HG02678 (cell line): ENCODE data around the gene RPL10L.

Experiments used
- ATAC-seq: cut with Tn5 transposase; IDR thresholded peaks from one replicate; pipeline ENCODE4 v1.9.1; 2021; ENCODE audit warnings: mild to moderate bottlenecking, moderate library complexity; ENCODE audit not compliant: unreplicated experiment

The RPL10L gene

DNA sequence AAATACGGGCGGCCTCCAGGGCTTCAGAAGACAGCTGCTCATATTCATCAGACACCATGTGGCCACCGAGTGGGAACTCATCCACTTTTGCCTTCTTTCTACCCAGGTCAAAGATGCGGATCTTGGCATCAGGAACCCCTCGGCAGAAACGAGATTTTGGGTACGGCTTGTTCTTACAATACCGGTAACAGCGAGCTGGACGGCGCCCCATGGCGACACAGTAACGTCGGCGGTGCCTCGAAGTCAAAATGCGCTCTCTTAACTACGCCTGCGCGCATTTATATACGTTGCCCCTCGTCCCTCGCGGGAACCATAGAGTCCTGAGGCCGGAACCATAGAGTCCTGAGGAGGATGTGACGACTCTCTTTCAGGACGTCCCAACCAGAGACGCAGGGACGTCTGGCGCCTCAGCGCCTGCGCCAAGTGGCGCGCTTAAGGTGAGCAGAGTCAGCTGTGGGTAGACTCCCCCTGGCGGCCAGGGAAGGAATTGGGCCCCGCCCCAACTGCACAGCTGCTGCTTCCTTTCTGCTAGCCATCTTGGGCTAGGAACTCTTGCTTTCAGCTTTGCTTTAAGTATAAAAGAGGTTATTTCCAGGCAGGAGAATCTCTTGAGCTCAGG is at the start of gene RPL10L:
RPL10L (minus strand) TSS at position 256 of the 619 bp plus-strand sequence; CDS start at position 211, 45 bp downstream.
- no peak for ATAC-seq

DNA sequence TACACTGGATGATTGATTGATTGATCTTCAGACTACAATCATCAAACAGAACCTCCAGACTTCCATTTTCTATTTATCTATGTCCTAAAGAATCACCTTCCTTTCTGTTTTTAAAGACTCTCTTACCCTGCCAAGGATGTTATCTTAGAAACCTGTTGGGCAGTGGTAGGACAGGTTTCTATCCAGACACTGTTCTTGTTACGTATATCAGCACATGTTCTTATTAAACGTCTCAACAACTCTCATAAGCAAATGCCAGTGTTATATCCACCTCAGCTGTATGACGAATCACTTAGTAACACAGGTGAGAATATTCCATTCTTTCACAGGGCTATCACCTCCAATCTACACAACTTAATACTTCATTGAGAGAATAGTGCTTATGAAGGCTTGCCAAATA is 40.2 kb upstream of the RPL10L start:
- no peak for ATAC-seq

DNA sequence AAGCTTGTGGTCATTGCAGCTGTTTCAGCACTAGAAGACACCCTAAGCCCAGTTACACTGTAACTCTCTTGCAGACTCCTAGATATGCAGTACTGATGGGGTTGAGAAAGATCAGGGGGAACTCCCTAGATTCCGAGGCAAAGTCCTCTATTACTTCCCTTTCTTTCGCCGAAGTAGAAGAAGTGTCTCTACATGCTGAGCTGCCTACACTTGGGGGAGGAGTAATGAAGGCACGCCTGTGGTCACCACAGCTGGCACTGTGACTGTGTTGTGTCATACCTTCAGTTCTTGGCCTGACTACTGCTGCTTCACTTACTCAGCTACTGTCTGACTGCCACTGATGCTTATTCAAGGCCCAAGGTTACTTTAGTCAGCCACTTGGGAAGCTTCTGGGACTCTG is 35.1 kb upstream of the RPL10L start:
- ATAC-seq = no peak

DNA sequence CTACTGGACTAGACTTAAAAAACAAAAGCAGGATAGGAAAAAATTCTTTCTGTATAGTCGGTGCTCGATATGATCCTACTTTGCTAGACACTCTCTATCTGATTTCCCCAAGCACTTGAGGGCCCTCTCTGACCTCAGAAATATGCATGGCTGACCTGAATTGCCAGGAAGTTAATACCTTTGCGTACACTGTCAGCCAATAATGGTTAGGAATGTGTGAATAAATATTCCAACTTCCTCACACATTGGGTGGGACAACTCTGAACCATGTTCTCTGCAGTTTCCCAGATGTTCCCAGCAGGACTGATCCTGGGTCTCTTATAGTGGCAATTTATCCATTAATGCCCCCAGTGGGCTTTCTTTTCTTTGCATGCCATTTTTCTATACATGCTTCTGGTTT is 20.5 kb upstream of the RPL10L start:
- ATAC-seq = no peak

GRCh38 chr14:46663382-46663781 is 11.8 kb upstream of the RPL10L start:
- ATAC-seq = no peak

GRCh38 chr14:46661728-46662127 is 10.1 kb upstream of the RPL10L start:
- no peak for ATAC-seq

DNA sequence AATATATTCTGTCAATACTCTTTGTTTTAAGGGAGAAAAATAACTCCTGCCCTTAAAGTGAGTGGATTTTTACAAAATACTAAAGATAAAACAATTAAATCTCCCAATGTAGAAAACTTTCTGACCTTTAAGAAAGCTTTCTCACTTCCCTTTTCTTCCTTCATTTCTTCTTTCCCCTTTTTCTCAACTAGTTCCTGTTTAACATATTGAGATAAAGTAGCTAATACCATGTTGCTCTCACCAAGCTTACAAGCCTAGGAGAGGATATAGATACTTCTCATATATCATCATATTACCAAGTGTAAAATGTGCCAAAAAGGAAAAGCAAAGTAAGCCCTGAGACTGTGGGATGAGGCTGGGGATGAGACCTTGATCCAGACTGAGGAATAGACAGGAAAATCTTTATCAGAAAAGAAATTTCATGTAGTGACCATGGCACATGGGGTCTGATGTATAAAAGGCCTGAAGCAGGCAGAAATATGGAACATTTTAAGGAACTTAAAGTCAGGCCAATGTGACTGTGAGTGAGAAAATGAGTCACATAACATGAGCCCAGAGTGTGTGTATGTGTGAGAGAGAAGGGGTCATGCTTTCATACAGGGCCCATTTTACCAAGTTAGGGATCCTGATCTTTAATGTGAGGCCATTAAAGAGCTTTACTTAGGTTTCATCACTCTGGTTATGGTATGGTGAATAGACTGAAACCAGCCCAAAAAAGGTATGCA is 1.6 kb upstream of the RPL10L start:
- no peak for ATAC-seq

GRCh38 chr14:46646796-46647195 is 4.8 kb downstream of the RPL10L start:
- ATAC-seq = no peak

GRCh38 chr14:46626876-46627275 is 24.7 kb downstream of the RPL10L start:
- no peak for ATAC-seq
